ENCODE data around the gene MACC1. TPM values are rescaled to one million over a fixed set of nuclear protein-coding genes. Genes with fewer than 3 reads are reported as not detected.

MACC1 gene
- total and polyA plus RNA-seq, 9 of the 15 experiments (the other 6 are each of a cell fraction or from before 2014, with no cell fraction given): 5.9 to 30.2 (median 10.4) TPM

GRCh38 chr7:20219446-20220292 is 2.5 kb upstream of the MACC1 start (continued):
- TF ChIP-seq SMARCC2 (IDR thresholded peaks at IDR 0.05; ENCODE audit: low read depth) (peak; percentile 100), ARID2 (IDR thresholded peaks at IDR 0.05) (peak; percentile 74), TAL1 (IDR thresholded peaks at IDR 0.05) (peak; percentile 100), RBM25 (IDR thresholded peaks at IDR 0.05; ENCODE audit: low read depth, low read length, severe bottlenecking) (no peak), CTCF (IDR thresholded peaks at IDR 0.05 in 2 of 3, conservative IDR thresholded peaks at IDR 0.05 in 1 of 3; ENCODE audit: insufficient read depth in 2 of 3, low read depth in 1 of 3, low read length in 3 of 3) (peak in 2 of 3 experiments; percentile 18 to 32; a peak in 3 of 6 replicates), TCF7 (IDR thresholded peaks at IDR 0.05; ENCODE audit: borderline replicate concordance) (peak; percentile 96), DNMT1 (IDR thresholded peaks at IDR 0.05) (0 out of 2 replicates have a peak, but pooled peaks have one; percentile 46), ZNF217 (CRISPR knock-in tag; IDR thresholded peaks at IDR 0.05) (no peak), TAF15 (IDR thresholded peaks at IDR 0.05; ENCODE audit: low read depth, low read length) (no peak), ZFP36 (IDR thresholded peaks at IDR 0.05; ENCODE audit: low read depth, low read length, partially characterized antibody) (no peak), THAP7 (CRISPR knock-in tag; IDR thresholded peaks at IDR 0.05) (no peak)
- TF ChIP-seq, protein P1, sequence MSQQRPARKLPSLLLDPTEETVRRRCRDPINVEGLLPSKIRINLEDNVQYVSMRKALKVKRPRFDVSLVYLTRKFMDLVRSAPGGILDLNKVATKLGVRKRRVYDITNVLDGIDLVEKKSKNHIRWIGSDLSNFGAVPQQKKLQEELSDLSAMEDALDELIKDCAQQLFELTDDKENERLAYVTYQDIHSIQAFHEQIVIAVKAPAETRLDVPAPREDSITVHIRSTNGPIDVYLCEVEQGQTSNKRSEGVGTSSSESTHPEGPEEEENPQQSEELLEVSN (IDR thresholded peaks at IDR 0.05; ENCODE audit: borderline replicate concordance in 1 of 2, extremely low read depth in 1 of 2, insufficient read depth in 1 of 2, insufficient read length in 1 of 2, low read depth in 1 of 2, low read length in 1 of 2, poor library complexity in 1 of 2, severe bottlenecking in 1 of 2): peak; percentile 87 to 94
- TF ChIP-seq, protein P2, sequence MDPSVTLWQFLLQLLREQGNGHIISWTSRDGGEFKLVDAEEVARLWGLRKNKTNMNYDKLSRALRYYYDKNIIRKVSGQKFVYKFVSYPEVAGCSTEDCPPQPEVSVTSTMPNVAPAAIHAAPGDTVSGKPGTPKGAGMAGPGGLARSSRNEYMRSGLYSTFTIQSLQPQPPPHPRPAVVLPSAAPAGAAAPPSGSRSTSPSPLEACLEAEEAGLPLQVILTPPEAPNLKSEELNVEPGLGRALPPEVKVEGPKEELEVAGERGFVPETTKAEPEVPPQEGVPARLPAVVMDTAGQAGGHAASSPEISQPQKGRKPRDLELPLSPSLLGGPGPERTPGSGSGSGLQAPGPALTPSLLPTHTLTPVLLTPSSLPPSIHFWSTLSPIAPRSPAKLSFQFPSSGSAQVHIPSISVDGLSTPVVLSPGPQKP (CRISPR knock-in tag; IDR thresholded peaks at IDR 0.05): no peak
- TF ChIP-seq, protein P3, sequence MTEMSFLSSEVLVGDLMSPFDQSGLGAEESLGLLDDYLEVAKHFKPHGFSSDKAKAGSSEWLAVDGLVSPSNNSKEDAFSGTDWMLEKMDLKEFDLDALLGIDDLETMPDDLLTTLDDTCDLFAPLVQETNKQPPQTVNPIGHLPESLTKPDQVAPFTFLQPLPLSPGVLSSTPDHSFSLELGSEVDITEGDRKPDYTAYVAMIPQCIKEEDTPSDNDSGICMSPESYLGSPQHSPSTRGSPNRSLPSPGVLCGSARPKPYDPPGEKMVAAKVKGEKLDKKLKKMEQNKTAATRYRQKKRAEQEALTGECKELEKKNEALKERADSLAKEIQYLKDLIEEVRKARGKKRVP (CRISPR knock-in tag; IDR thresholded peaks at IDR 0.05): peak; percentile 90
- TF ChIP-seq, protein P4, sequence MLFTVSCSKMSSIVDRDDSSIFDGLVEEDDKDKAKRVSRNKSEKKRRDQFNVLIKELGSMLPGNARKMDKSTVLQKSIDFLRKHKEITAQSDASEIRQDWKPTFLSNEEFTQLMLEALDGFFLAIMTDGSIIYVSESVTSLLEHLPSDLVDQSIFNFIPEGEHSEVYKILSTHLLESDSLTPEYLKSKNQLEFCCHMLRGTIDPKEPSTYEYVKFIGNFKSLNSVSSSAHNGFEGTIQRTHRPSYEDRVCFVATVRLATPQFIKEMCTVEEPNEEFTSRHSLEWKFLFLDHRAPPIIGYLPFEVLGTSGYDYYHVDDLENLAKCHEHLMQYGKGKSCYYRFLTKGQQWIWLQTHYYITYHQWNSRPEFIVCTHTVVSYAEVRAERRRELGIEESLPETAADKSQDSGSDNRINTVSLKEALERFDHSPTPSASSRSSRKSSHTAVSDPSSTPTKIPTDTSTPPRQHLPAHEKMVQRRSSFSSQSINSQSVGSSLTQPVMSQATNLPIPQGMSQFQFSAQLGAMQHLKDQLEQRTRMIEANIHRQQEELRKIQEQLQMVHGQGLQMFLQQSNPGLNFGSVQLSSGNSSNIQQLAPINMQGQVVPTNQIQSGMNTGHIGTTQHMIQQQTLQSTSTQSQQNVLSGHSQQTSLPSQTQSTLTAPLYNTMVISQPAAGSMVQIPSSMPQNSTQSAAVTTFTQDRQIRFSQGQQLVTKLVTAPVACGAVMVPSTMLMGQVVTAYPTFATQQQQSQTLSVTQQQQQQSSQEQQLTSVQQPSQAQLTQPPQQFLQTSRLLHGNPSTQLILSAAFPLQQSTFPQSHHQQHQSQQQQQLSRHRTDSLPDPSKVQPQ (CRISPR knock-in tag; IDR thresholded peaks at IDR 0.05; ENCODE audit: borderline replicate concordance): no peak
